GM20000 (cell line): ENCODE results near the gene ZNF275.

Experiments
- DNase-seq: peaks from one replicate; pipeline ENCODE4 v3.0.0; 2012; ENCODE audit warnings: low spot score
- CTCF ChIP-seq: IDR thresholded peaks from 2 replicates; pipeline ENCODE4 v1.5.1; 2012; ENCODE audit warnings: mild to moderate bottlenecking, control low read depth; ENCODE audit errors: extremely low read depth, missing control alignments

The ZNF275 gene

GRCh38 chrX:153348421-153348820 lies 14.5 kb downstream of the ZNF275 start:
- TF ChIP-seq CTCF: no peak
- DNase-seq: no peak

GRCh38 chrX:153349952-153350351 lies 16.0 kb downstream of the ZNF275 start:
- DNase-seq: no peak
- TF ChIP-seq CTCF: no peak

DNA sequence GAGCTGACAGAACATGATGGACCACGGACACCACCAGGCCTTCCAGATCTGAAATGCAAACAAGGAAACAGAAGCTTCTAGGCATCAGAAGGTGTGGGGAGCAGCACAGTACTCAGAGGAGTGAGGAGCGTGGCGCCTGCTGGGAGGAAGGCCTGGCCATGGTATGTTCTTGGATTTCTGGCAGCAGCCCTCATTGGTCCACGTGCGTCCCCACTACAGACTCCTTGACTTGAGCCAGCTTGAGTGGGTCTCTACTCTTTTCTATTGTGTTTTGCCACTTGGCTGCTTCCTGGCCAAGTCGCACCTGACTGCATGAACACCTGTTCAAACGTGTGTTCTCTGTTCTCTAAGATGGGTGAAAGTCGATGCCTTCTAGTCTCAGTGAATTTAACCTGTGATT lies 18.0 kb downstream of the ZNF275 start:
- no peak for TF ChIP-seq CTCF
- DNase-seq: no peak

- TF ChIP-seq CTCF: no peak
- no peak for DNase-seq
These were observed 18.9 kb downstream of the ZNF275 start for GRCh38 chrX:153352858-153353257.

DNA sequence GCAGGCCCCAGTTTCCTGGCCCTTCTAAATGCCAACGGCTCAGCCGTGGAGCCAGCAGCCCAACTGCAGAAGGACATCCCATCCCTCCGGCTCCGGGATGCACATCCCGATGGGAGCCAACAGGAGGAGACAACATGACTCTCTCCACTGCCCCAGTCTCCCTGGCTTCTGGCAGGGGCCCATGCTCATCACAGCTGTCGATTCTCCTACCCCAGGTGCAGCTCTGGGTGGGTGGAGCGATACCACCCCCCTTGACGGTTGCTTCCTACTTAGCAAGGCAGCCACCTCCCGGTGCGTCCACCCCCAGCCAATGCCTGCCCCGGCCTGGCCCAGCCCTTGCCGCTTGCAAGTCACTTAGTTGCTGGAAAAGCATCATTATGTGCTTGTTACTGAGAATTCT lies 19.5 kb downstream of the ZNF275 start:
- DNase-seq: no peak
- no peak for TF ChIP-seq CTCF

DNA sequence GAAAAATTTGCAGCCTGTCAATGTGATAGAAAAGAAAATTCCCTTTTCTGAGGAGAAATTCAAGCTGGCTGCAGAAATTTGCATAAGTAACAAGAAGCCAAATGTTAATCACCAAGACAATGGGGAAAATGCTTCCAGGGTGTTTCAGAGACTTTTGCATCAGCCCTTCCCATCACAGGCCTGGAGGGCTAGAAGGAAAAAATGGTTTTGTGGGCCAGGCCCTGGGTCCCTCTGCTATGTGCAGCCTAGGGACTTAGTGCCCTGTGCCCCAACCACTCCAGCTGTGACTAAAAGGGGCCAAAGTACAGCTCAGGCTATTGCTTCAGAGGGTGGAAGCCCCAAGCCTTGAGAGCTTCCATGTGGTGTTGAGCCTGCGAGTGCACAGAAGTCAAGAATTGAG lies 23.9 kb downstream of the ZNF275 start:
- no peak for DNase-seq
- no peak for TF ChIP-seq CTCF

DNA sequence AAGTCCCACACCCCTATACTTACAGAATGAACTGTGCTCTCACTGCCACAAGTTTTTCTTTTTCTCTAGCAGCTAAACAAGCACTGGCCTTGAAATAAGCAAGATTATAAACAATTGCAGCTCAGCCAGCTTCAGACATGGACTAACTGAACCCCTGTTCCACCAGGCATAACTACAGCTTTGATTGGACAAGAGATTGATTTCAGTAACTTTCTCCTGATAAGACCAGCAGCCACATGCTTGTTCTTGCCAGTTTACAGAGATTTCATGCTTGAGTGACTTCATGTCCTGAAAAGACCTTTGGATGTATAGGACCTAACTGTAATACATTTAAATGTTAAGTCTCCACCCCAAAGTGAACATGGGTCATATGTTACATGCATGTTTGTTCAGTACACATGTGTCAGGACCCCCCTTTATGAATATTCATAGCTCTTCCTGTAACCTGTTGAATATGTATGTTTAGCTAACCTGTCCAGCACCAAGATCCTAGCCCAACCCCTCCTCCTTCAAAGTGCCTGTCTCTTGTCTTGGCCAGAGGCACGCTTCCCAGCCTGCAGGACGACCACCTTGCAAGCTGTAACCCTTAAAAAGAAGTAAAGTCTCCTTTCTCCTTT lies 27.9 kb downstream of the ZNF275 start:
- no peak for TF ChIP-seq CTCF
- no peak for DNase-seq
